Transverse colon (tissue), 4 donors: ENCODE data around the gene USP1. TPM values are rescaled to one million over a fixed set of nuclear protein-coding genes. Genes with fewer than 3 reads are reported as not detected.

ENCODE experiments used
- DNase-seq: peaks from one replicate; pipeline ENCODE4 v3.0.0-alpha.2; 2019
- H3K27ac ChIP-seq, 4 donors: fragments of 200-600 bp; sonication (generic); 2 replicates each; pipeline ENCODE4 v1.5.1; 2016 to 2018; ENCODE audit warnings: inconsistent platforms in 4 of 4
- H3K27me3 ChIP-seq: fragments of 200-600 bp; sonication (generic); 2 replicates; pipeline ENCODE4 v1.5.1; 2017; ENCODE audit warnings: inconsistent platforms
- H3K36me3 ChIP-seq, 4 donors: fragments of 200-600 bp; sonication (generic); 2 replicates each; pipeline ENCODE4 v1.5.1; 2017 to 2019; ENCODE audit warnings: inconsistent platforms in 4 of 4
- H3K4me1 ChIP-seq, 4 donors: fragments of 200-600 bp; sonication (generic); 2 replicates each; pipeline ENCODE4 v1.5.1; 2017 to 2020; ENCODE audit warnings: inconsistent platforms in 4 of 4
- H3K4me3 ChIP-seq, 4 donors: fragments of 200-600 bp; sonication (generic); 1 replicate in 1 of 4; 2 replicates in 3 of 4; pipeline versions ENCODE4 v1.5.1 to v1.6.1; 2017 to 2019; ENCODE audit warnings: inconsistent platforms in 4 of 4
- H3K9me3 ChIP-seq, 2 donors: fragments of 200-600 bp; sonication (generic); 2 replicates each; pipeline ENCODE4 v1.5.1; 2017 to 2019; ENCODE audit warnings: inconsistent platforms in 2 of 2
- EP300 ChIP-seq: sonication (generic); formaldehyde crosslinking; IDR thresholded peaks from one replicate; pipeline ENCODE4 v1.6.1; 2017; ENCODE audit warnings: antibody characterized with exemption, low read depth
- POLR2A ChIP-seq: fragments of 450-650 bp; IDR thresholded peaks from one replicate; pipeline ENCODE4 v1.6.1; 2016; ENCODE audit warnings: antibody characterized with exemption, mild to moderate bottlenecking, moderate library complexity
- POLR2AphosphoS5 ChIP-seq, 3 donors: sonication (generic); formaldehyde crosslinking; IDR thresholded peaks; one replicate each; pipeline ENCODE4 v1.6.1; 2016; ENCODE audit warnings: antibody characterized with exemption in 3 of 3
- WGBS, 2 donors: methylation state at CpG; one replicate each; pipeline ENCODE4 v1.1.5; 2018; ENCODE audit warnings: low coverage in 1 of 2; 5-methylcytosine and 5-hydroxymethylcytosine counted together
- in situ Hi-C, 4 donors: fragments of 200-750 bp; cut with MboI; loops; one replicate each; pipeline versions ENCODE4 v1.15.0 to v1.15.1; 2017; ENCODE audit warnings: low sequenced_read_pairs in 3 of 4, low pct_ligation_motif_present in 1 of 4, low pct_unique_long_range_greater_than_20kb in 1 of 4
- intact Hi-C: fragments of 100-400 bp; cut with DNase I; formaldehyde crosslinking; loops from one replicate; pipeline ENCODE4 v1.15.1; 2023; ENCODE audit warnings: low total_unique reads
- total RNA-seq, 4 donors: library from RNA; depleted of rRNA; stranded (reverse); fragments of >200 nt; gene quantifications; one replicate each; pipeline ENCODE4 v1.1.0, GENCODE V29; 2016
- TF ChIP-seq, protein P1 (sequence below), 5 experiments: fragments of 200-600 bp in 3 of 5; fragments of 450-650 bp in 2 of 5; sonication (generic) in 3 of 5; IDR thresholded peaks; 1 replicate in 2 of 5; 2 replicates in 3 of 5; pipeline ENCODE4 v1.5.1; 2016 to 2017; ENCODE audit warnings: antibody characterized with exemption in 5 of 5, inconsistent platforms in 3 of 5, mild to moderate bottlenecking in 2 of 5, moderate library complexity in 1 of 5

Gene USP1
- total RNA-seq, 4 donors from 2014 or later, result 6.0 to 26.7 (median 25.0) TPM

GRCh38 chr1:62396871-62397270 lies 40.0 kb upstream of the USP1 start:
- no peak overlapping the region for H3K27ac ChIP-seq
- TF ChIP-seq EP300, result no peak
- no peak for TF ChIP-seq POLR2A
- TF ChIP-seq, protein P1, sequence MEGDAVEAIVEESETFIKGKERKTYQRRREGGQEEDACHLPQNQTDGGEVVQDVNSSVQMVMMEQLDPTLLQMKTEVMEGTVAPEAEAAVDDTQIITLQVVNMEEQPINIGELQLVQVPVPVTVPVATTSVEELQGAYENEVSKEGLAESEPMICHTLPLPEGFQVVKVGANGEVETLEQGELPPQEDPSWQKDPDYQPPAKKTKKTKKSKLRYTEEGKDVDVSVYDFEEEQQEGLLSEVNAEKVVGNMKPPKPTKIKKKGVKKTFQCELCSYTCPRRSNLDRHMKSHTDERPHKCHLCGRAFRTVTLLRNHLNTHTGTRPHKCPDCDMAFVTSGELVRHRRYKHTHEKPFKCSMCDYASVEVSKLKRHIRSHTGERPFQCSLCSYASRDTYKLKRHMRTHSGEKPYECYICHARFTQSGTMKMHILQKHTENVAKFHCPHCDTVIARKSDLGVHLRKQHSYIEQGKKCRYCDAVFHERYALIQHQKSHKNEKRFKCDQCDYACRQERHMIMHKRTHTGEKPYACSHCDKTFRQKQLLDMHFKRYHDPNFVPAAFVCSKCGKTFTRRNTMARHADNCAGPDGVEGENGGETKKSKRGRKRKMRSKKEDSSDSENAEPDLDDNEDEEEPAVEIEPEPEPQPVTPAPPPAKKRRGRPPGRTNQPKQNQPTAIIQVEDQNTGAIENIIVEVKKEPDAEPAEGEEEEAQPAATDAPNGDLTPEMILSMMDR (IDR thresholded peaks at IDR 0.05), result no peak
- no peak for TF ChIP-seq POLR2AphosphoS5 (IDR thresholded peaks at IDR 0.05)
- H3K27me3 ChIP-seq, result no peaks in the 10 kb centered on the region
- H3K9me3 ChIP-seq, result no peaks in the 10 kb centered on the region
- in situ Hi-C loops (no loop called here), intact Hi-C loops (no loop called here)
- H3K4me3 ChIP-seq, result no peak overlapping the region
- no peaks in the 10 kb centered on the region for H3K4me1 ChIP-seq
- DNase-seq, result no peak
- 71 to 82% methylated on average over 5 to 6 of the region's 6 CpGs for WGBS, 2 donors
- H3K36me3 ChIP-seq, result no peaks in the 10 kb centered on the region

- Histone ChIP-seq H3K4me3 (no peak overlapping the region), H3K27me3 (no peaks in the 10 kb centered on the region), H3K4me1 (no peaks in the 10 kb centered on the region), H3K27ac (no peak overlapping the region), H3K9me3 (no peaks in the 10 kb centered on the region), H3K36me3 (no peaks in the 10 kb centered on the region)
- in situ Hi-C loops, result no loop called here
- TF ChIP-seq EP300 (no peak), POLR2A (no peak), POLR2AphosphoS5 (IDR thresholded peaks at IDR 0.05) (no peak)
- TF ChIP-seq, protein P1 (IDR thresholded peaks at IDR 0.05), result no peak
- WGBS, 2 donors, result 93 to 100% methylated on average over 3 of the region's 3 CpGs
- DNase-seq, result no peak
- intact Hi-C loops, result no loop called here
Measured at GRCh38 chr1:62397301-62397700, 39.5 kb upstream of the USP1 start.

GRCh38 chr1:62398377-62398776 lies 38.5 kb upstream of the USP1 start:
- no peaks in the 10 kb centered on the region for H3K9me3 ChIP-seq
- TF ChIP-seq POLR2A (no peak), EP300 (no peak), POLR2AphosphoS5 (IDR thresholded peaks at IDR 0.05) (no peak)
- TF ChIP-seq, protein P1 (IDR thresholded peaks at IDR 0.05), result no peak
- intact Hi-C loops, result no loop called here
- no peaks in the 10 kb centered on the region for H3K27me3 ChIP-seq
- in situ Hi-C loops, result no loop called here
- H3K4me3 ChIP-seq, result no peak overlapping the region
- H3K4me1 ChIP-seq, result no peaks in the 10 kb centered on the region
- no peak overlapping the region for H3K27ac ChIP-seq
- 85 to 89% methylated on average over 3 to 8 of the region's 8 CpGs for WGBS, 2 donors
- DNase-seq, result no peak
- no peaks in the 10 kb centered on the region for H3K36me3 ChIP-seq

DNA sequence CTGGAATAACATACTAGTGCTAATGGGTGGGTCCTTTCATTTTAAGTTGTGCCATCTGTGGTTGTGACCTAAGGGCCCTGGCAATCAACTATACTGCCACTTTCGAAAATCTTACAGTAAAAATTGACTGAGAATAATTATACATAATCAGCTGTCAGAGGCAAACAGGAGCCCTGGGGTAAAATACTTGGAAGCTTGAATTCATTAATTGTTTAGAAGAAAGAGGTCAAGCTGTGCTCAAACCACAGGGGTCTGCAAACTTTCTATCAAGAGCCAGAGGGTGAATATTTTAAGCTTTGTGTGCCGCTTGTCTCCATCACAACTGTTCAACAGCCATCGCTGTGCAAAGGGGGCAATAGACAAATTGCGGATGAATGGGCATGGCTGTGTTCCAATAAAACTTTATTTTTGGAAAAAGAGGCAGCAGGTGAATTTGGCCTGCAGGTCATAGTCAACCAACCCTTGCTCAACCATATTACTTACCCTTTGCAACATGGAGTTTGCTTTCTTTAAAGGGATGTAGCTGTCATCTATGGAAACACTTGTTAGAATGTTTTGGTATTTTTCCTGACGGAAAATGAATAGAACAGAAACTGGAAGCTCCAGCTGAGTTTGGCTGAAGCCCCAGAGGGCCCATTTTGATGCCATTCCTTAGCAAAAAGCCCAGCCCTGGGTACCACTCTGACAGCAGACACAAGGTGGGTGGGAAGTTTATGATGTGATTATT lies 35.7 kb upstream of the USP1 start:
- Histone ChIP-seq H3K36me3 (no peaks in the 10 kb centered on the region), H3K9me3 (no peaks in the 10 kb centered on the region), H3K4me1 (no peaks in the 10 kb centered on the region), H3K27ac (no peak overlapping the region), H3K27me3 (no peaks in the 10 kb centered on the region), H3K4me3 (no peak overlapping the region)
- TF ChIP-seq EP300 (no peak), POLR2A (no peak), POLR2AphosphoS5 (IDR thresholded peaks at IDR 0.05) (no peak)
- TF ChIP-seq, protein P1 (IDR thresholded peaks at IDR 0.05), result no peak
- intact Hi-C loops, result no loop called here
- WGBS, 2 donors, result 82 to 85% methylated on average over 4 to 5 of the region's 5 CpGs
- in situ Hi-C loops, result no loop called here
- no peak for DNase-seq
